Colon (tissue), 2 donors: ENCODE data around the gene FOLR2.

Source experiments
- FAIRE-seq: peaks from 2 replicates; lab custom pipeline; 2012; peaks lifted over from hg19 to GRCh38; lab: Jason Lieb, UNC
- donor health status: control.
- donor health status: control.

The FOLR2 gene

GRCh38 chr11:72229925-72230763 lies 13.6 kb downstream of the FOLR2 start:
- FAIRE-seq: no peak

DNA sequence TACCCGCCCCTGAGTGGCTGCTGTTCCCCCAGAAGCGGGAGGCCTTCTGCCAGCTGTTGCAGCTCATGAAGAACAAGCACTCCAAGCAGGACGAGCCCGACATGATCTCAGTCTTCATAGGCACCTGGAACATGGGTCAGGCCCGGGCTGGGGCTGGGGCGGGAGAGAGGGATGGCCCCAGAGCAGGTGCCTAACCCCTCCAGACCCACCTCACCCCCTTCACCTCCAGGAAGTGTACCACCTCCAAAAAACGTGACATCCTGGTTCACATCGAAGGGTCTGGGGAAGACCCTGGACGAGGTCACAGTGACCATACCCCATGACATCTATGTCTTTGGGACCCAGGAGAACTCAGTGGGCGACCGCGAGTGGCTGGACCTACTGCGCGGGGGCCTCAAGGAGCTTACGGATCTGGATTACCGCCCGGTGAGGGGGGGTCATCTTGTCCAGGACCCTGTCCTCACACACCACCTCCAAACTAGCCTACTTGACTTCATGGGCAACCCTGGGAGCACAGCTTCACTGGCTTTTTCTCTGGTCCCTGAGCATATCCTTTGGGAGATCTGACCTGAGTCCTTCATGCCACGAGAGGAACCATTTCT lies 14.3 kb downstream of the FOLR2 start:
- no peak for FAIRE-seq

DNA sequence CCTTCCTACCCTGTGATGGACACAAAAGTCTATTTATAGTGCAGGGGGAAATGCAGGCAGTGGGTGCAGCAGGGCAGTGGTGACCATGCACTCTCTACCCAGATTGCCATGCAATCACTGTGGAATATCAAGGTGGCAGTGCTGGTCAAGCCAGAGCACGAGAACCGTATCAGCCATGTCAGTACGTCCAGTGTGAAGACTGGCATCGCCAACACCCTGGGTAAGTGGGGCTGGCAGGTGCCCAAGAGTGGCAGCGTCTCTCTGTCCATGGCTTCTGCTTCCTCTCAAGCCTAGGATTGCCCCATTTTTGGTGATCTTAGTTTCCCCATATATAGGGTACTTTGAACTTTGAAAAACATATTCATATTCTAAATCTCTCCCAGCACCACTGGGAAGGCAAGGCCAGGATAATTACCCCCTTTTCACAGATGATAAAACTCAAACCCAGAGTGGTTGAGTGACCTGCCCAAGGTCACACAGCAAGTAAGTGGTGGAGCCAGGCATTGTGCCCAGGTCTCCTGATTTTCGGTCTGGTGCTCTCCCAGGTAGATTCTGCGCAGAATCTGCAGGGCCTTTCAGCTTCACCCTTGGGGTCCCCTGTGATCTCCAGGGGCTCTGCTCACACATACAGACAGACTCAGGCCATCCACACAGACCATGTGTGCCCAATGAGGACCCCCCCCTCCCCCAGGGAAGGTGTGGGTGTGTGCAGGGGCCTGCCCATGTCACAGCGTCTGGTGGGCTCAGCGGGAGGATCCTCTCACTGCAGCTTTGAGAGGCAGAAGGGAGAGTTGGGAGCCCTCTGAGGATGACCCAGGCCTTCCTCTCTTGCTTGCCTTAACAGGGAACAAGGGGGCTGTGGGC lies 15.0 kb downstream of the FOLR2 start:
- FAIRE-seq: no peak

GRCh38 chr11:72232260-72233055 lies 15.9 kb downstream of the FOLR2 start:
- FAIRE-seq: no peak

DNA sequence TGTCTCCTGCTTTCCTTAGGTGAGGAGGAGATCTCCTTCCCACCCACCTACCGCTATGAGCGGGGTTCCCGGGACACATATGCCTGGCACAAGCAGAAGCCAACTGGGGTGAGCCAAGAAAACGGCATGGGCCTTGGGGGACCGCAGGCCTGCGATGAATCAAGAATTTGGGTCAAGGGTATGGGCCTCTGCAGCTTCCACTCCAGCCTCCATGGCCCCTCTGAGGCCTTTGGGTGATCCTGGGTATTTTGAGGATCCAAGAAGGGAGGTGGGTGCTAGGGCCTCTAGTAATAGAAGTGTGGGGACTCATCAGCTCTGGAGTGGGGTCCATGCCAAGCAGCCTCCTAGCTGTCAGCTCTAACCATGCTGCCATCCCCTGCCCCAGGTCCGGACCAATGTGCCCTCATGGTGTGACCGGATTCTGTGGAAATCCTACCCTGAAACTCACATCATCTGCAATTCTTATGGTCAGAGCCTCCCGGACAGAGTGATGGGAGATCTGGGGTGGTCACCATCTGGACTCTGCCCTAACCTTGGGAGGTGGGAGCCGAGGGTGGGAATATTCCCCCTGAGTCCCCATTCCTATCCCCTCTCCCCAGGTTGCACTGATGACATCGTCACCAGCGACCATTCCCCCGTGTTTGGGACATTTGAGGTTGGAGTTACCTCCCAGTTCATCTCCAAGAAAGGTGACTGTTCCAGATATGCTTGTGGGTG lies 16.6 kb downstream of the FOLR2 start:
- no peak for FAIRE-seq

- no peak for FAIRE-seq
These were observed 17.3 kb downstream of the FOLR2 start for GRCh38 chr11:72233773-72234513.

DNA sequence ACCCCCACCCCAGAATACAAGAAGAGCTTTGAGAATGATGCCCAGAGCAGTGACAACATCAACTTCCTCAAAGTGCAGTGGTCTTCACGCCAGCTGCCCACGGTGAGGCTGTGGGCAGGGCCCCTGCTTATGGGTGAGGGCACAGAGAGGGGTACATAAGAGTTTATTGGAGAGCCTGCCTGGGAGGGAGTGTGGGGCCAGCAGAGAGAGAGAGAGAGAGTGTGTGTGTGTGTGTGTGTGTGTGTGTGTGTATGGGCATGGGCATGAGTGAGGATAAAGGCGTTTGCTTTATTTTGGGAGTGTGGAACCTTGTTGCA lies 17.9 kb downstream of the FOLR2 start:
- FAIRE-seq: no peak

DNA sequence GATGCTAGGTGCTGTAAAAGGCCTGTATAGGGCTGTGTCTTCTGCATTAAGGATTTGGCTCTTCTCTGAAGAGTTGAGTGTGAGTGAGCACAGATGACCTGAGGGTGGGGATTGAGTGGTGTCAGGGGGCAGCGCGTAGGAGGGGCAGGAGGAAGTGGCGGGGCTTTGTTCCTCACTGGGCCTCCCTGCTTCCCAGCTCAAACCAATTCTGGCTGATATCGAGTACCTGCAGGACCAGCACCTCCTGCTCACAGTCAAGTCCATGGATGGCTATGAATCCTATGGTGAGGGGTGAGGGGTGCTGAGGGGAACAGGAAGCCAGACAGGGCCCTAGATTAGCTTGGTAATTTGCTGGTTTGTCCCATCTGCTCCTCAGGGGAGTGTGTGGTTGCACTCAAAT lies 18.3 kb downstream of the FOLR2 start:
- FAIRE-seq: no peak

- no peak for FAIRE-seq
These were observed 18.9 kb downstream of the FOLR2 start for GRCh38 chr11:72235351-72236057.

- FAIRE-seq: no peak
These were observed 19.6 kb downstream of the FOLR2 start for GRCh38 chr11:72236083-72236697.

GRCh38 chr11:72236774-72237111 lies 20.1 kb downstream of the FOLR2 start:
- FAIRE-seq: no peak

GRCh38 chr11:72237112-72237931 lies 20.7 kb downstream of the FOLR2 start:
- FAIRE-seq: no peak

DNA sequence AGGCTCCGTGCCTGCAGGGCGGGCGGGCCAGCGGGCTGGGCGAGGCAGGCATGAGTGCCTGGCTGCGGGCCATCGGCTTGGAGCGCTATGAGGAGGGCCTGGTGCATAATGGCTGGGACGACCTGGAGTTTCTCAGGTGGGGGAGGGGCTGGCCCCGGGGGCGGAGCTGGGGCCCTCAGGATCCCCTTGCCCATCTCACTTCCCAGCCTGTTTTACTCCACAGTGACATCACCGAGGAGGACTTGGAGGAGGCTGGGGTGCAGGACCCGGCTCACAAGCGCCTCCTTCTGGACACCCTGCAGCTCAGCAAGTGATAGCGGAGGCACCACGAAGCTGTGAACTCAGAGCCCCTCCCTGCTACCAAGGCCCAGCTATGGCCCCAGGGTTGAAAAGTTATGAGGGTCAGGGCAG lies 21.5 kb downstream of the FOLR2 start:
- no peak for FAIRE-seq

DNA sequence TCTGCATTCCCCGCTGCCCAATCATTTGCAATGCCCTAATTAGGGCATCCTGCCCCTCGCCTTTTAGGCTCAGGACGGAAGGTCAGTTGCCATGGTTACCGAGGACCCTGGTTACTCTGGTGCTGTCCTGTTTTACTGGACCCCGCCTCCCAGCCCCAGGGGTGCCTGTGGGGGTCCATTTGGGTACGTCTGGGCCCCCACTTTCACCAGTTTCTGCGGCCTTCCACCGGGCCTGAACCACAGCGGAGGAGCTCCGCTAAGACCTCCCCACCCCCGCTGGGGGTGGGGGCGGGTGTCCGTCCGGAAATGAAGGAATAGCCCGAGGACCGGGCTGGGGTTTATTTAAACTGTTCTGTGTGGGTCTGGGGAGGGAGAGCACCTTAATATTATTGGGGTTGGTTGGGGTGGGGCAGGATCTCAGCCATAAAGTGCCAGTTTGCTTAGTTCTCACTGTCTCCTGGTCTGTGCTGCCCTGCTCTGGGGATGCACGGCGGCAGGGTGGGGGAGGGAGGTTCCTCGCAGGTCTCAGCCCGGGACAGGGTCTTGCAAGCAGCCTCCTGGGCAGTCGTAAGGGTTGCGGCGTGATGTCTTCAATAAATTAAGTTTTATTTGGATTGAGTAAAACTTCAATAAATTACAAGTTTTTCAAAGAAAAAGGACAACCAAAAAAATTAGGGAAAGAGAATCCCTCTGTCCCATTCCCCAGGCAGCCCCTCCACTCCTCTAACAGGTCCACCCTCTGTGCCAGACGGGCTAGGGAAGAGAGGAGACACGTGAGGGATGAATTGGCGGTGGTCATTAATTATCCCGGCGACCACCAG lies 22.1 kb downstream of the FOLR2 start:
- no peak for FAIRE-seq

DNA sequence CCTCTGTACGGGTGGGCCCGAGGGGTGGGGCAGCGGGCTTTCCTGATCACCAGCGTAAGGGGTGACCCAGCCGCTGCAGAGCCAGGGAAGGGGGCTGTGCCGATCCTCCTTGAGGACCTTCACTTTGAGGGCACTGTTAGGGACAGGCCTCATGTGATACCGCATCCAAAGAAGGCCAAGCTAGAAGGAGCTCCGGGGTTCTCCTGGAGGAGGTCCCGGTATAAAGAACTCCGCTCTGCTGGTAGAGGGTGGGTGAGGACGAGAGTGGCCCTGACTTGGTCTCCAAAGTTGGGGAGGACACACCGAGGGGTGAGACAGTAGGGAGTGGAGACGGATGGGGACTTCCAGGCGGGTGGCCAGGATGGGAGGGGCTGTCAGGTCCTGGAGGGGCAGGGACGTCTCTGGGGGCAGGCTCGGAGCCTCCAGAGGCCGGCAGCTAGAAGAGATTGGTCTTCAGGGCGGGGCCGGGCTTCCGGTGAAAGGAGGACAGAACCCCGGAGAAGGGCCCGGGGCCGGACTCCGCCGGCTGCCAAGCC lies 22.8 kb downstream of the FOLR2 start:
- no peak for FAIRE-seq

- no peak for FAIRE-seq
These were observed 23.4 kb downstream of the FOLR2 start for GRCh38 chr11:72239849-72240460.
